ENCODE measurements around the gene CD6.

The CD6 gene

DNA sequence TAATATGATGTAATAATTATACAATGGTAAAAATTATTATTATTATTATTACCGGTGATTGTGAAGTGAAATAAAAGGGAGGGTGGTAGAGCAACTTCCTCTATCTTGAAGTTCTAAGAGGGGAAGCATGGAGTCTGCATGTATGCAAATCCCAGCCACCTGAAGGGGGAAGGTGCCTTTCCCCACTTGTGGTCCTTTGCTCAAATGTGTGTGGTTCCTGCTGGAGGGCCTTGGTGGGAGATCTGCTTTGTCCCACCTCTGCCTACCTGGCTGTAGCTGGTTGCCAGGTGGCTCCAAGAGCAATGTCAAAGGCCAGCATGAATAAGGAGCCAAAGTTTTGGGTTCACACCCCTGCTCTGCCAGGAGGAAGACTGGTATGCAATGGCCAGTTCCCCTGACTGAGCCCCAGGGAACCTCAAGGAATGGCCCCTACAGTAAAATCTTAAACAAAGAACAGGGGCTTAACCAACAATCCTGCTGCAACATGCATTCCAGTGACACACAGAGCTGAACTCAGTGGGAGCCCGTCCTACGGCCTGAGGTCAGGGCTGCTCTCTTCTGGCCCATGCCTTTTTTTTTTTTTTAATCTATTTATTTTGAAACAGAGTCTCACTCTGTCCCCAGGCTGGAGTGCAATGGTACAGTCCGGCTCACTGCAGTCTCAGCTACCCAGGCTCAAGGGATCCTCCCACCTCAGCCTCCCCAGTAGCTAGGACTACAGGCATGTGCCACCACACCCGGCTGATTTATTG, 38.7 kb upstream of the CD6 start:
- TF ChIP-seq SIN3A (IDR thresholded peaks at IDR 0.05; ENCODE audit: borderline replicate concordance, insufficient read depth, low read length) (no peak), FOXP2 (optimal IDR thresholded peaks at IDR 0.05; ENCODE audit: borderline replicate concordance, extremely low read depth, extremely low read length, insufficient read depth) (no peak), POLR2AphosphoS5 (IDR thresholded peaks at IDR 0.05; ENCODE audit: low read depth, low read length) (no peak), TAF1 (IDR thresholded peaks at IDR 0.05; ENCODE audit: borderline replicate concordance, insufficient read depth, low read length) (no peak)
- TF ChIP-seq, protein P1, sequence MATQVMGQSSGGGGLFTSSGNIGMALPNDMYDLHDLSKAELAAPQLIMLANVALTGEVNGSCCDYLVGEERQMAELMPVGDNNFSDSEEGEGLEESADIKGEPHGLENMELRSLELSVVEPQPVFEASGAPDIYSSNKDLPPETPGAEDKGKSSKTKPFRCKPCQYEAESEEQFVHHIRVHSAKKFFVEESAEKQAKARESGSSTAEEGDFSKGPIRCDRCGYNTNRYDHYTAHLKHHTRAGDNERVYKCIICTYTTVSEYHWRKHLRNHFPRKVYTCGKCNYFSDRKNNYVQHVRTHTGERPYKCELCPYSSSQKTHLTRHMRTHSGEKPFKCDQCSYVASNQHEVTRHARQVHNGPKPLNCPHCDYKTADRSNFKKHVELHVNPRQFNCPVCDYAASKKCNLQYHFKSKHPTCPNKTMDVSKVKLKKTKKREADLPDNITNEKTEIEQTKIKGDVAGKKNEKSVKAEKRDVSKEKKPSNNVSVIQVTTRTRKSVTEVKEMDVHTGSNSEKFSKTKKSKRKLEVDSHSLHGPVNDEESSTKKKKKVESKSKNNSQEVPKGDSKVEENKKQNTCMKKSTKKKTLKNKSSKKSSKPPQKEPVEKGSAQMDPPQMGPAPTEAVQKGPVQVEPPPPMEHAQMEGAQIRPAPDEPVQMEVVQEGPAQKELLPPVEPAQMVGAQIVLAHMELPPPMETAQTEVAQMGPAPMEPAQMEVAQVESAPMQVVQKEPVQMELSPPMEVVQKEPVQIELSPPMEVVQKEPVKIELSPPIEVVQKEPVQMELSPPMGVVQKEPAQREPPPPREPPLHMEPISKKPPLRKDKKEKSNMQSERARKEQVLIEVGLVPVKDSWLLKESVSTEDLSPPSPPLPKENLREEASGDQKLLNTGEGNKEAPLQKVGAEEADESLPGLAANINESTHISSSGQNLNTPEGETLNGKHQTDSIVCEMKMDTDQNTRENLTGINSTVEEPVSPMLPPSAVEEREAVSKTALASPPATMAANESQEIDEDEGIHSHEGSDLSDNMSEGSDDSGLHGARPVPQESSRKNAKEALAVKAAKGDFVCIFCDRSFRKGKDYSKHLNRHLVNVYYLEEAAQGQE (IDR thresholded peaks at IDR 0.05; ENCODE audit: insufficient read depth in 1 of 2, low read depth in 2 of 2, low read length in 2 of 2): no peak

DNA sequence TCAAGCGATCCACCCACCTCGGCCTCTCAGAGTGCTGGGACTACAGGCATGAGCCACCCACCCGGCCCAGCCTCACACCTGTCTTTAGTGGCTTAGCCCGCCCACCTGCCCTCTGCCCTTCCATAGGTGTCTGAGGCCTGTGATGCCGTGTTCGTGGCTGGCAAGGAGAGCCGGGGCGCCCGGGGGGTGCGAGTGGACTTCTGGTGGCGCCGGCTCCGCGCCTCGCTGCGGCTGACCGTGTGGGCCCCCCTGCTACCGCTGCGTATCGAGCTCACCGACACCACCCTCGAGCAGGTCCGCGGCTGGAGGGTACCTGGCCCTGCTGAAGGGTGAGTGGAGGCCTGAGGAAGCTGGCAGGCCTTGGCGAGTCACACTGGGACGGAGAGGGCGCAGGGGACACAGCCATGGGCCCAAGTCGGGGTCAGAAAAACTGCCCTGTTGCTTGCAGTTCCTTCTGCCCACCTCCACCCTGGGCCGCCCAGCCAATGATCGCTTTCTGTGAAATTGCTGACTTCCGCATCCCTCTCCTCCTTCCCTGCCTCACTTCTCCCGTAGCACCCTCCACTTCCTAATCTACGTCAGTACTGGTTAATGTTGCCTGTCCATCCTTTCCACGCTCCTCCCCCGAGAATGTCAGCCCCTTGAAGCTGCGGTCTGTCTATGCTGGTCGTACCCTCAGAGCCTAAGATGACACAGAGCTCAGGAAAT, 37.9 kb upstream of the CD6 start:
- TF ChIP-seq TAF1 (IDR thresholded peaks at IDR 0.05; ENCODE audit: borderline replicate concordance, insufficient read depth, low read length) (no peak), POLR2AphosphoS5 (IDR thresholded peaks at IDR 0.05; ENCODE audit: low read depth, low read length) (no peak), SIN3A (IDR thresholded peaks at IDR 0.05; ENCODE audit: borderline replicate concordance, insufficient read depth, low read length) (no peak), FOXP2 (optimal IDR thresholded peaks at IDR 0.05; ENCODE audit: borderline replicate concordance, extremely low read depth, extremely low read length, insufficient read depth) (no peak)
- TF ChIP-seq, protein P1 (IDR thresholded peaks at IDR 0.05; ENCODE audit: insufficient read depth in 1 of 2, low read depth in 2 of 2, low read length in 2 of 2): no peak

DNA sequence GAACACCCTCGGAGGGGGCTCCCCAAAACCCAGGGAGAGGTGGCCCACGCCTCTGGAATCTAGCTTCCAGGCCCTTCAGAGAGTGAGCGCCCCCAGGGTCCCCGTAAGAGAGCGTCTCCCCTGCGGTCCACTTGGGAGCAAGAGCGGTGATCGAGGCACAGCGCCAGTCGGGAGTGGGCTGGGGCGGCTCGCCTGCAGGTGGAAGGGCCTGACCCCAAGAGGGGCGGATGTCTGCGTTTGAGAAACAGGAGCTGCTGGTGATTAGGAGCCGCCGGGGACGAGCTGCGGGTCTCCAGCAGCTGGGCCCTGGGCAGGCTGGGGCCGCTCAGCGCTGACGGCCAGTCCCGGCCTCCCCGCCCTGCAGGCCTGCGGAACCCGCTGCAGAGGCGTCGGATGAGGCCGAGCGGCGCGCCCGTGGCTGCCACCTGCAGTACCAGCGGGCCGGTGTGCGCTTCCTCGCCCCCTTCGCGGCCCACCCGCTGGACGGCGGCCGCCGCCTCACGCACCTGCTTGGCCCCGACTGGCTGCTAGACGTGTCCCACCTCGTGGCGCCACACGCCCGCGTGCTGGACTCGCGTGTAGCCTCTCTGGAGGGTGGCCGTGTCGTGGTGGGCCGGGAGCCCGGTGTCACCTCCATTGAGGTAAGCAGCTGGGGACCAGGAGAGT, 37.2 kb upstream of the CD6 start:
- TF ChIP-seq, protein P1 (IDR thresholded peaks at IDR 0.05; ENCODE audit: insufficient read depth in 1 of 2, low read depth in 2 of 2, low read length in 2 of 2): no peak
- TF ChIP-seq SIN3A (IDR thresholded peaks at IDR 0.05; ENCODE audit: borderline replicate concordance, insufficient read depth, low read length) (no peak), TAF1 (IDR thresholded peaks at IDR 0.05; ENCODE audit: borderline replicate concordance, insufficient read depth, low read length) (no peak), POLR2AphosphoS5 (IDR thresholded peaks at IDR 0.05; ENCODE audit: low read depth, low read length) (no peak), FOXP2 (optimal IDR thresholded peaks at IDR 0.05; ENCODE audit: borderline replicate concordance, extremely low read depth, extremely low read length, insufficient read depth) (no peak)

DNA sequence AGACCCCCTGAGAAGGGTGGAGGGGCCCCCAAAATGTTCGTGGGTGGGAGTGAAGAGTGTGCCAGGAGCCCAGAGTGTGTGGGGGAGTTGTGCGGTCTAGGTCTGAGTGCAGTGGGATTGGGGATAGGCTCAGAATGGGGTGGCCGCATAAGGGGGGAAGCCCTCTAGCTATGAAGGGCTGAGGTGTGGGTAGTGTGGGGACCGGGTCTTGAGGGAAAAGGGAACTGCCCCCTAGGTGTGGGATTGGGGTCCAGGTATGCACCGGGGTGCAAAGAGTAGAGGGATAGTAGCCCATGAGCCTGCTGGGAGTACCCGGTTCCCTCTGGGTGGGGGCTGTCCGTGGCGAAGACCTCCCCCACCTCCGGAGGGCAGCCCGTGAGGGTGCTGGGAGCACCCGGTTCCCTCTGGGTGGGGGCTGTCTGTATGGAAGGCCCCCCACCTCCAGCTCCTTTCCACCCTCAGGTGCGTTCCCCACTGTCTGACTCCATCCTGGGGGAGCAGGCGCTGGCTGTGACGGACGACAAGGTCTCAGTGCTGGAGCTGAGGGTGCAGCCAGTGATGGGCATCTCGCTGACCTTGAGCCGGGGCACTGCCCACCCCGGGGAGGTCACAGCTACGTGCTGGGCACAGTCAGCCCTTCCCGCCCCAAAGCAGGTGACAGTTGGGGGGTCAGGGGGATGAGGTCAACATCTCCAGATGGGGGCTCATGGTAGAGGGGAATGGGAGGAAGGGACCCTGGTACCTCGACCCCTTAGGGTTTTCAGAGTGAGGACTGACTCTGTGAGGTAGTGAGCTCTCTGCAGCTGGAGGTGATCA, 36.5 kb upstream of the CD6 start:
- no peak for TF ChIP-seq FOXP2 (optimal IDR thresholded peaks at IDR 0.05; ENCODE audit: borderline replicate concordance, extremely low read depth, extremely low read length, insufficient read depth)
- no peak for TF ChIP-seq POLR2AphosphoS5 (IDR thresholded peaks at IDR 0.05; ENCODE audit: low read depth, low read length)
- TF ChIP-seq SIN3A (IDR thresholded peaks at IDR 0.05; ENCODE audit: borderline replicate concordance, insufficient read depth, low read length): no peak
- no peak for TF ChIP-seq TAF1 (IDR thresholded peaks at IDR 0.05; ENCODE audit: borderline replicate concordance, insufficient read depth, low read length)

Measured in PFSK-1 (cell line).